ENCODE data around the gene LYAR.

- TF ChIP-seq CTCF (IDR thresholded peaks at IDR 0.05; ENCODE audit: extremely low read depth in 1 of 2, insufficient read depth in 1 of 2, low read depth in 1 of 2, low read length in 2 of 2) (no peak), EZH2 (IDR thresholded peaks at IDR 0.05; ENCODE audit: borderline replicate concordance, low read depth, low read length, severe bottlenecking) (no peak), MAX (IDR thresholded peaks at IDR 0.05; ENCODE audit: insufficient read depth, insufficient read length) (no peak), POLR2AphosphoS5 (IDR thresholded peaks at IDR 0.05; ENCODE audit: insufficient read depth, low read depth, low read length) (no peak), POLR2A (IDR thresholded peaks at IDR 0.05; ENCODE audit: low read depth, low read length) (no peak), FOS (IDR thresholded peaks at IDR 0.05; ENCODE audit: borderline replicate concordance, insufficient read depth, low read length) (no peak), JUN (IDR thresholded peaks at IDR 0.05; ENCODE audit: borderline replicate concordance, insufficient read depth, insufficient read length, low read depth) (no peak), MYC (IDR thresholded peaks at IDR 0.05; ENCODE audit: low read depth, low read length) (no peak)
Observed at GRCh38 chr4:4306920-4307319, 17.0 kb upstream of the LYAR start.
